ENCODE measurements around the gene ARID1B.
"Not testable (repeated sequence)": the region's sequence is repeated elsewhere in the genome, so short reads cannot be mapped to it uniquely, and the experiment has no call there.

GRCh38 chr6:156982864-156983263 is 205.7 kb downstream of the ARID1B start:
- not testable (repeated sequence) for TF ChIP-seq CTCF, POLR2A (IDR thresholded peaks at IDR 0.05)
